ENCODE results near the gene MTUS2. TPM values are rescaled to one million over a fixed set of nuclear protein-coding genes. Genes with fewer than 3 reads are reported as not detected.
A peak's percentile ranks its signal among the peaks of the same experiment; 100 is the strongest.

The MTUS2 gene
- total RNA-seq, 1 experiment from 2014 or later, result 0.35 TPM

DNA sequence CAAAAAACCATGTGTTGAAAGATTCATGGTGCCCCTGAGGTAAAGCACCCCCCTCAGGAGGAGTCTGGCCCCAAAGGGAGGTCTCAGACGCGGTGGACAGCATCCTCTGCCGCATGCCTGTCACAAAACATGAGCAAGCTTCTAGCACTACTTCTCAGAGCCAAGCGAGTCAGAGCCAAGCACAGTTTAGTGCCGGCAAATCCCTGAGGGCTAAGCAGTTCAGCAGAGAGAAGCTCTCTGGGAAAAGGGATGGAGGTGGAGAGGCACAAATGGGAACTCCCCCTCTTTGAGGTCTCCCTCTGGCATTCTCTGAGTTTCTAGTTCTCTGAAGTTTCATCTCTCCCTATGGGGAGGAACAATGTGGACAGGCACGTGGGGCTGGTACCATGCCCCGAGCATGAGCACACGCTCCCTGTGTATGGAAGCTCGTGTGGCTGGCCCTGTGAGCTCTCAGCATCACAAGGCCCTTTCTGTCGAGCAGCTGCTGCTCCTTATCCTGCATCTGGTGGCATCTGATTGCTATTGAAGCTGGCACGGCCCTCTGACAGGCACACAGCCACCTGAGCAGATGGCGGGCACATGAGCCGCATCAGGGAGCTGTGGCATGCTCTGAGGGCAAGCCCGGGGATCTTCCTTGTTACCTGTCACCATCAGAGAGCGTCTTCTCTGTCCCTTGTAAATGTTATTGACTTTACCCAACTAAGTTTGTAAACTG is 450.3 kb downstream of the MTUS2 start:
- H2BK12ac ChIP-seq (ENCODE audit: insufficient read length, low read depth, low read length), result no peak overlapping the region
- H3K23ac ChIP-seq (ENCODE audit: insufficient read length, low read depth, low read length), result no peak overlapping the region
- TF ChIP-seq, protein P1, sequence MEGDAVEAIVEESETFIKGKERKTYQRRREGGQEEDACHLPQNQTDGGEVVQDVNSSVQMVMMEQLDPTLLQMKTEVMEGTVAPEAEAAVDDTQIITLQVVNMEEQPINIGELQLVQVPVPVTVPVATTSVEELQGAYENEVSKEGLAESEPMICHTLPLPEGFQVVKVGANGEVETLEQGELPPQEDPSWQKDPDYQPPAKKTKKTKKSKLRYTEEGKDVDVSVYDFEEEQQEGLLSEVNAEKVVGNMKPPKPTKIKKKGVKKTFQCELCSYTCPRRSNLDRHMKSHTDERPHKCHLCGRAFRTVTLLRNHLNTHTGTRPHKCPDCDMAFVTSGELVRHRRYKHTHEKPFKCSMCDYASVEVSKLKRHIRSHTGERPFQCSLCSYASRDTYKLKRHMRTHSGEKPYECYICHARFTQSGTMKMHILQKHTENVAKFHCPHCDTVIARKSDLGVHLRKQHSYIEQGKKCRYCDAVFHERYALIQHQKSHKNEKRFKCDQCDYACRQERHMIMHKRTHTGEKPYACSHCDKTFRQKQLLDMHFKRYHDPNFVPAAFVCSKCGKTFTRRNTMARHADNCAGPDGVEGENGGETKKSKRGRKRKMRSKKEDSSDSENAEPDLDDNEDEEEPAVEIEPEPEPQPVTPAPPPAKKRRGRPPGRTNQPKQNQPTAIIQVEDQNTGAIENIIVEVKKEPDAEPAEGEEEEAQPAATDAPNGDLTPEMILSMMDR (conservative IDR thresholded peaks at IDR 0.05), result no peak
- DNase-seq, result no peak
- no peaks in the 10 kb centered on the region for H3K79me2 ChIP-seq (ENCODE audit: insufficient read depth, low read length)
- no peak overlapping the region for H3K56ac ChIP-seq (ENCODE audit: insufficient read length, low read depth, low read length)
- no peak overlapping the region for H4K5ac ChIP-seq (ENCODE audit: insufficient read length, low read depth, low read length)
- H3K9me3 ChIP-seq (ENCODE audit: control insufficient read depth, low read depth, low read length), result no peaks in the 10 kb centered on the region
- H3K23me2 ChIP-seq (ENCODE audit: insufficient read length, low read depth, low read length, poor library complexity, severe bottlenecking), result no peaks in the 10 kb centered on the region
- Mint-ChIP-seq H3K36me3 (ENCODE audit: insufficient read depth in 1 of 3, low read depth in 3 of 3) (peaks cover 0 to under 1% (median 0%) of the 10 kb centered on the region in 3 experiments; a peak in 1 of 7 replicates), H3K9me3 (peaks cover under 1 to 4% of the 10 kb centered on the region in 2 experiments; a peak in 3 of 5 replicates), H3K4me3 (no peak overlapping the region), H3K27me3 (ENCODE audit: low read depth) (peaks cover 3% of the 10 kb centered on the region; the same call in 1 of the 2 replicates), H3K27ac (no peak overlapping the region), H3K4me1 (no peaks in the 10 kb centered on the region)
- H4K8ac ChIP-seq (replicated peaks; ENCODE audit: insufficient read length, low read depth, low read length), result no peak overlapping the region
- H2AFZ ChIP-seq (ENCODE audit: low read length), result no peak overlapping the region
- no peak overlapping the region for H2BK5ac ChIP-seq (ENCODE audit: insufficient read length, low read length)
- no peaks in the 10 kb centered on the region for H3K27me3 ChIP-seq (ENCODE audit: insufficient read depth, low read length)
- peak overlapping the region; percentile 11 for H3K18ac ChIP-seq (ENCODE audit: insufficient read length, low read depth, low read length)
- H4K91ac ChIP-seq (ENCODE audit: insufficient read length, low read depth, low read length), result no peak overlapping the region
- no peaks in the 10 kb centered on the region for H4K20me1 ChIP-seq (ENCODE audit: control insufficient read depth, insufficient read depth, insufficient read length)
- H2AK5ac ChIP-seq (ENCODE audit: insufficient read length, low read length), result no peak overlapping the region
- no CpG with 5 or more reads among the region's 15 CpGs for WGBS (ENCODE audit: extremely low coverage, insufficient read length, low lambda C conversion rate)
- no peaks in the 10 kb centered on the region for H3K79me1 ChIP-seq (ENCODE audit: insufficient read depth, low read depth, low read length, poor library complexity, severe bottlenecking)
- H3K9ac ChIP-seq (ENCODE audit: extremely low read depth, insufficient read length, low read length), result no peak overlapping the region
- H2BK20ac ChIP-seq (ENCODE audit: low read depth, low read length, poor library complexity, severe bottlenecking), result no peak overlapping the region
- H2BK120ac ChIP-seq (ENCODE audit: low read depth, low read length, poor library complexity, severe bottlenecking), result no peak overlapping the region
- no peak overlapping the region for H3K27ac ChIP-seq (ENCODE audit: insufficient read length, low read depth, low read length)
- H3K4ac ChIP-seq (ENCODE audit: low read depth, low read length), result no peak overlapping the region
- no peaks in the 10 kb centered on the region for H3K4me1 ChIP-seq (ENCODE audit: insufficient read depth, low read length)
- no peak overlapping the region for H3K4me2 ChIP-seq (ENCODE audit: insufficient read depth, insufficient read length, low read length)
- no peak overlapping the region for H2BK15ac ChIP-seq (ENCODE audit: low read depth, low read length)
- H3K14ac ChIP-seq (ENCODE audit: insufficient read depth, low read length), result no peak overlapping the region; the same call in 1 of the 2 replicates
- H3T11ph ChIP-seq (ENCODE audit: low read length), result no peak overlapping the region

Measured in H9 (cell line).